Measurements from ENCODE around the gene NDUFA8.

Gene NDUFA8

DNA sequence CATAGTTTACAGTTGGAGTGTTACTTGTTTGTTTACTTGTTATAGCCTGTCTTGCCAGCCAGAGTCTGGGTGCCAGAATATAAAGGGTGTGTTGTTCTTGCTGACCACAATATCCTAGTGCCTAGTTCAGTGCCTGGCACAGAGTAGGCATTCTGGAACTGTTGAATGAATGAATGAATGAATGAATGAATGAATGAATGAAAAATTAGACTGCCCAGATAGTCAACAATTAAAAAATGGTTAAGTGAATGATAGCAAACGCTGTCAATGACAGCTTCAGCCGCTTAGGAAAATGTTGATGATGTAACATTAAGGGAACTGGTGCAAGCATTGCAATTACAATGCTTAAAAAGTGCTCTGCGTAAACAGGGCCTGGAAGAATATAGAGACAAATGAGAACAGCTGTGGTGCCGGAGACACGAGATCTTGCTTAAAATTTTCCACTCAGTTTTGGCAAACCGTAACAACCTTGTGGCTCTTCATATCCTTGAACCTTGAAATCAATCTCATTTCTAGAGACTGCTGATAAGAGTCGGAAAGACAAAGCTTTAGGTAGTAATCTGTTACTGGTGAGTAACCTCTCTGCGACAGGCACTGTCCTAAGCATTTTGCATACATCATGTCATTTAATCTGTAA lies 61.8 kb downstream of the NDUFA8 start:
- Histone ChIP-seq H3K9me3 (ENCODE audit: control extremely low read depth in 1 of 5, control insufficient read depth in 4 of 5, insufficient read depth in 2 of 5, low read depth in 1 of 5, low read length in 4 of 5) (no peaks in the 10 kb centered on the region), H3K27me3 (replicated peaks in 2 of 5; ENCODE audit: control insufficient read depth in 4 of 5, insufficient read depth in 5 of 5, low read length in 4 of 5) (peaks cover 0 to 5% (median 0%) of the 10 kb centered on the region in 5 experiments), H3K27ac (ENCODE audit: insufficient read depth in 1 of 2, low read depth in 1 of 2, low read length in 2 of 2, poor library complexity in 1 of 2, severe bottlenecking in 2 of 2) (no peak overlapping the region), H3K4me3 (ENCODE audit: control insufficient read depth in 1 of 7, extremely low read depth in 1 of 7, insufficient read depth in 4 of 7, low read depth in 2 of 7, low read length in 6 of 7) (no peak overlapping the region), H3K4me1 (ENCODE audit: control extremely low read depth in 1 of 4, control insufficient read depth in 4 of 4, insufficient read depth in 4 of 4, low read length in 3 of 4) (peaks cover 0 to 18% (median 11%) of the 10 kb centered on the region in 4 experiments), H3K36me3 (ENCODE audit: control insufficient read depth in 4 of 4, insufficient read depth in 4 of 4, low read length in 3 of 4) (no peaks in the 10 kb centered on the region)
- DNase-seq = no peak
- ChIA-PET POLR2A (no interaction called here), CTCF (interaction anchor here (1.0 to 8.7 kb wide), 17 partner anchors 10 to 714 kb away, joined by 3 to 225 read pairs (median 8); no protein-coding TSS in a partner anchor)
- 94% methylated on average over 6 of the region's 8 CpGs for WGBS (ENCODE audit: insufficient coverage)

DNA sequence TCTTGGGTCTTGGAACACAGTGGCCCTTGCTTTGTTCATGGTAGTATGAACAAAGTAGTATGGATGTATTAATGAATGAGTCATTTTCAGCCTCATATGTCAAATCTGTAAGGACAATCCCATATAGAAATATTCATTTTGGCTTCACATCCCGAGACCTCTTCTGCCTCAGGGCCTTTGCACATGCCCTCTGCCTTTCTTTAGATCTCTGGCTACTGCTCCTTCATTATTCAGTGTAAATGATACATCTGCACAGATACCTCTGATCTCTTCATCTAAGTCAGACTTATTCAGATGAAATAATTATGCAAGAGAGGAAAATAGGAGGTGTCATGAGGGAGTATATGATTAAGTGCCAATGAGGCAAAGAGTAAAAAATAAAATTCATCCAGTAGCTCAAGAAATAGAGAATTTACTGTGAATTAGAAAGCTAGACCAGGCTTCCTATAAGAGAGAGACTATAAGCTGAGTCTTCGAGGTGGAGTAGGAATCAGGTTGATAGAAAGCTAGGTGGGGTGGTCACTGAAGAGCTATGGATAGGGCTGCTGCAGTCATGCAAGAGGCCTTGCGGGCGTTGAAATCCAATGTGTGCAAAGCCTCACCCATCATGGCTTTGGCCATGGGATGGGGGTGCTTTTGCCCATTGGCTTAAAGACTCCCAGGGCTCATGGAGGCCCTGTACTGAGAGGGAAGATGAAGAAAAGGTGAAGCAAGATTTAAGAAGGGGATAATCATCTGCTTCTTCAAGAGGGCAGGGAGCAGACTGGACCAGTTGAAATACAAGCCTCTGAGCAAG lies 62.8 kb downstream of the NDUFA8 start:
- no peak overlapping the region for H3K4me3 ChIP-seq (ENCODE audit: control insufficient read depth in 1 of 7, extremely low read depth in 1 of 7, insufficient read depth in 4 of 7, low read depth in 2 of 7, low read length in 6 of 7)
- H3K27me3 ChIP-seq (replicated peaks in 2 of 5; ENCODE audit: control insufficient read depth in 4 of 5, insufficient read depth in 5 of 5, low read length in 4 of 5) = peaks cover 0 to 5% (median 0%) of the 10 kb centered on the region in 5 experiments
- DNase-seq = no peak
- no peak overlapping the region for H3K27ac ChIP-seq (ENCODE audit: insufficient read depth in 1 of 2, low read depth in 1 of 2, low read length in 2 of 2, poor library complexity in 1 of 2, severe bottlenecking in 2 of 2)
- no peaks in the 10 kb centered on the region for H3K36me3 ChIP-seq (ENCODE audit: control insufficient read depth in 4 of 4, insufficient read depth in 4 of 4, low read length in 3 of 4)
- ChIA-PET CTCF (interaction anchor here (0.9 to 8.7 kb wide), 12 partner anchors 11 to 716 kb away, joined by 3 to 225 read pairs (median 6); no protein-coding TSS in a partner anchor), POLR2A (interaction anchor here (0.5 kb wide), 1 partner anchor 299 kb away, joined by 3 read pairs; no protein-coding TSS in a partner anchor)
- H3K4me1 ChIP-seq (ENCODE audit: control extremely low read depth in 1 of 4, control insufficient read depth in 4 of 4, insufficient read depth in 4 of 4, low read length in 3 of 4) = peaks cover under 1 to 28% (median 20%) of the 10 kb centered on the region in 4 experiments
- WGBS (ENCODE audit: insufficient coverage) = 83% methylated on average over 3 of the region's 4 CpGs
- H3K9me3 ChIP-seq (ENCODE audit: control extremely low read depth in 1 of 5, control insufficient read depth in 4 of 5, insufficient read depth in 2 of 5, low read depth in 1 of 5, low read length in 4 of 5) = no peaks in the 10 kb centered on the region

DNA sequence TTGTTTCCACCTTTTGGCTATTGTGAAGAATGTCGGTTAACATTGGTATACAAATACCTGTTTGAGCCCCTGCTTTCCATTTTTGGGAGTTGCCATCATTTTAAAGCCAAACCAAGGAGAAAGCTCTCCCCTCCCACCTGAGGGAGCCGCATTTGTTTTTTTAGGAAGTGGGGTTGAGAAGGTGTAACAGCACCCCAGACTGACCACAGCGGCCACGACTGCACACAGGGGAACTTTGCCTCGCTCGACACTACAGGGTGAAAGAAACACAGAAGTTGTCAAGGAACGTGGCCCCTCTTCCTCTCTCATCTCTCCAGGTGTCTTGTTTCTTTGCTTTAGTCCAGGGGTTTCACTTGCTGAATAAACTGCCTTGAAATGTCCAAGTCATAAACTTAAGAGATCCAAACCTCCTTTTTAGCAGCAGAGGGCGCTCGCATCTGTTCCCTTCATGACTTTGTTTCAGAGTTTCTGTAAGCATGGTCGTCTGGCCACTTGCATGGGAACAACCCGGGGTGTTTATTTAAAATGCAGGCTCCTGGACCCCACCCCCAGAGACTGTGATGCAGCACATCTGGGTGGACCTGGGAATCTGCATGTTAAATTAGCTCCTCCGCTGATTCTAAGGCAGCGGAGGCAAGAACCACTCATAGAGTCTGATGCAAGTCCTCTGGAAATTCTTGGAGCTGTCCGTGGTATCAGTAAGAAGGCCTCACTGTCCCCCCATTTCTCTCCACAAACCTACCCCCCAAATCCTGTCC lies 64.4 kb downstream of the NDUFA8 start:
- DNase-seq = peak; percentile 72 to 83 (median 82)
- H3K4me1 ChIP-seq (ENCODE audit: control extremely low read depth in 1 of 4, control insufficient read depth in 4 of 4, insufficient read depth in 4 of 4, low read length in 3 of 4) = peaks cover 3 to 33% (median 22%) of the 10 kb centered on the region in 4 experiments
- H3K27me3 ChIP-seq (replicated peaks in 2 of 5; ENCODE audit: control insufficient read depth in 4 of 5, insufficient read depth in 5 of 5, low read length in 4 of 5) = peaks cover 0 to 5% (median 0%) of the 10 kb centered on the region in 5 experiments
- WGBS (ENCODE audit: insufficient coverage) = 13% methylated on average over 11 of the region's 14 CpGs
- H3K36me3 ChIP-seq (ENCODE audit: control insufficient read depth in 4 of 4, insufficient read depth in 4 of 4, low read length in 3 of 4) = no peaks in the 10 kb centered on the region
- no peak overlapping the region for H3K27ac ChIP-seq (ENCODE audit: insufficient read depth in 1 of 2, low read depth in 1 of 2, low read length in 2 of 2, poor library complexity in 1 of 2, severe bottlenecking in 2 of 2)
- ChIA-PET POLR2A (no interaction called here), CTCF (interaction anchor here (0.7 to 8.7 kb wide), 7 partner anchors 26 to 727 kb away, joined by 3 to 225 read pairs (median 4); partner anchors contain the start of genes MRRF and RBM18)
- H3K4me3 ChIP-seq (ENCODE audit: control insufficient read depth in 1 of 7, extremely low read depth in 1 of 7, insufficient read depth in 4 of 7, low read depth in 2 of 7, low read length in 6 of 7) = peak overlapping the region in 1 of 7 experiments; percentile 64
- no peaks in the 10 kb centered on the region for H3K9me3 ChIP-seq (ENCODE audit: control extremely low read depth in 1 of 5, control insufficient read depth in 4 of 5, insufficient read depth in 2 of 5, low read depth in 1 of 5, low read length in 4 of 5)
